ENCODE data around the gene ANKRD31.

The ANKRD31 gene

DNA sequence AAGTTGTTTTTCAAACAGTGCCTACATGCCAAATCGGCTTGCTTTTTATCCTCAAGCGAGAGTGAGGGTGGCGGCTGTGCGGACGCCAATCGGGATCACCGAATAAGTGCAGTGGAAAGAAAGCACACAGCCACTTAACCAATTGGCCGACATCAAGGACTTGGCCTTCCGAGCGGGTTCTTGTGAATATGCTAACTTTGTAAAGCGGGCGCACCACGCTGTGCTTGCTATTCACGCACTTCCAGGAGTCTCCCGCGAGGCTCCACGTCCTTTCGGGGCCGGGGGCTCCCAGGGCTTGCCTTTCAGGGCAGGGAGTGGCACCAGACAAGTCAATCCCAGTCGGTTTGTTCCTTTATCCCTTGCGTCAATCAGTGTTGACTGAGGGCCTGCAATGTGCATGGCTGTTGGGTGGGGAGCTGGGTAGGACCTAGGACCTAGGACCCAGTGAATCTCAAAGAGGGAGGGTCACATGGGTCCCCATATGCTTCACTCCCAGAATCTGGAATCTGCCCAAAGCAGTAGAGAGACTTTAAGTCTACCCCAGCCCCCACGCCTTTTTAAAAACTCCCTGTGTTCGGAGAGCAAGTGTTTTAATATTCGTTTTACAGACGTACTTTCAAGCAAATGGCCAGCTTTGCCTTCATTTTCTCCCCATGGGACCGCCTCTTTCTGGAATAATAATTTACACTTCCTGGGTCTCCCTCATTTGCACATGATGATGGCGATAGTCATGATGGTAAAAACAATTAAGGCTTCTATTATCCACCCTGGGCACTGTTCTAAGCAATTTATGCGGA lies 182.3 kb downstream of the ANKRD31 start:
- no peak for DNase-seq

DNA sequence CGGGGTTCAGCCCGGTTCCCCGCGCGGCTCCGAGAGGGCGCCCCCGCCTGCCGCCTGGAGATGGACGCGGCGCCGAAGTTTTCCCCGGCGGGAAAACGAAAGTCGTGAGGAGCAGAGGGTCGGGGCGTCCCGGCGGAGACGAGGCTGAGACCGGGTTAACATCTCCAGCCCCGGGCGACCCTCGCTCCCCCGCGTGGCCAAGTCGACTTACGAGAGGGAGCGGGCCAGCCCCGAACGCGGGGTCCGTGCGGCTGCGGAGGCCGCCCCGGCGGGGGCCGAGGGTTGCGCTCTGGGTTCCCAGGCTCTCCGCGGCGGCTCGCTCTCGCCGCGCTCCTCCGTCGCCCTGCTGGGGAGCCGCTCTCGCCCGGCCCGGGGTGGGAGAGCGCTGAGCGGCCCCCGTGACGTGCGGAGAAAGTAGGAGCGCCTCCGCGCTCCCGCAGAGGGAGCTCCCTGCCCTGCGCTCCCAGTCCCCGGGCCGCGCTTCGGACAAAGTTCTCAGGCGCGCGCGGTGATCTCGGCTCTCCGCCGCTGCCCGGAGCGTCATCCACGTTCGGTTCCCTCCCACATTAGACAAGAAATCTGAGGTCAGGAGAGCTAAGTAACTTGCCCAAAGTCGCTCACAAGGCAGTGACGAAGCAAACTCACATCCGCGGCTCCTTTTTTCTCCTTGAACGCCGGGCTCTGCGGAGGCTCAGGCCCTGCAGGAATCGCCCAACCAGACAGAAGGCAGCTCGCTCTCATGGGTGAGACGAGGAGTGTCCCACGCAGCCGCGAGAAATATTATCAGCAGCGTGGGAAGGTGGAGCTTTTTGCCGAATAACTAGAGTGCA lies 183.2 kb downstream of the ANKRD31 start:
- peak; percentile 4 for DNase-seq

DNA sequence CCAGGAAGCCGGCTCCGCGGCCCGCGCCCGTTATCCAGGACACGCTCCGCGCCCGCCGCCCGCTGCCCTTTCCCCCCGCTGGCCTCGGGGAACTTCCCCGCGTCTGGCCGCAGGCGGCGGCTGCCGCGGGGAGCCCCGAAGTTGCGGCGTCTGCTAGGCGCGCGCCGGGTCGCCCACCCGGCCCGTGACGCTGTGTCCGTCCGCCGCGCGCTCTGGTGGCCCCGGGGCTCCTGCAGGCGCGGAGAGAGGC lies 183.7 kb downstream of the ANKRD31 start:
- DNase-seq, result no peak

DNA sequence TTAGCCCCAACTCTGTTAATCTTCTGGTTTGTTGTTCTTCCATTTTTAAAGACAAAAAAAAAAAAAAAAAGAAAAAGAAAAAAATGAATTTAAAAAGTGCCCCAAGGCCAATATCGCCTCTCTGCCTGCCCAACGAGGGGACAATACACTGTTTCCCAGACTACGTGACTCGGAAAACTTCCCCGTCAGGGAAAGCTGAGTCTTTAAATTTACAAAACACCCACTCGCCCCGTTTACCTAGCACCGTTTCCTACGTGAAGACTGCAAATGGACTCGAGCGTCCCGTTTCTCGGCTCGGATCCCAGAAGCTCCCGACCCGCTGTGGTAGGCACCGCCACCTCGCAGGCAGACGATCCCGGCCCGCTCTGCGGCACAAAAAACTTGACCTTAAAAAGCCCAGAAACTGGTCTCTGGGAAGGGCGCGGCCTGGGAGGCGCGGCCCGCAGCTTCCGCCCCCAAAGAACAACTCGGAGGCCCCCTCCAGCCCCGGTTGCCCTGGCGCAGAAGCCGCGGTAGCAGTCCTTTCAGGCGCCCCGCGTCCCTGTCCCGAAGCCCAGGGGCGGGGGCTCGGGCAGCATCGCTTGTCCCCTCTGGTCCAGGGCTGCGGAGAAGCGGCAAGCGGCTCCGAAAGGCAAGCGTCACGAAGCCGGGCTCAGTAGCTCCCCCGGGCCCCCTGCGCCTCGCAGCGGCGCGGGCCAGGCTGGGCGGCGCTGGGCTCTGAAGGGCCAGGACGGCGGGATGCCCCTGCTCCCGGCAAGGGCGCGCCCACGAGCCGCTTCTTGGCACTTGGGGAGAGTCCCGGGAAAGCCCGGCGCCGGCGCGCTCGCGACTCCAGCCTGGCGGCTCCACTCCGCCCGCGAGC lies 184.3 kb downstream of the ANKRD31 start, which contains the start of gene GCNT4:
Gene GCNT4, minus strand, starts transcription at position 367 of the 862 bp plus-strand sequence. CDS start 22,521 bp downstream, outside the sequence.
- DNase-seq, result no peak

DNA sequence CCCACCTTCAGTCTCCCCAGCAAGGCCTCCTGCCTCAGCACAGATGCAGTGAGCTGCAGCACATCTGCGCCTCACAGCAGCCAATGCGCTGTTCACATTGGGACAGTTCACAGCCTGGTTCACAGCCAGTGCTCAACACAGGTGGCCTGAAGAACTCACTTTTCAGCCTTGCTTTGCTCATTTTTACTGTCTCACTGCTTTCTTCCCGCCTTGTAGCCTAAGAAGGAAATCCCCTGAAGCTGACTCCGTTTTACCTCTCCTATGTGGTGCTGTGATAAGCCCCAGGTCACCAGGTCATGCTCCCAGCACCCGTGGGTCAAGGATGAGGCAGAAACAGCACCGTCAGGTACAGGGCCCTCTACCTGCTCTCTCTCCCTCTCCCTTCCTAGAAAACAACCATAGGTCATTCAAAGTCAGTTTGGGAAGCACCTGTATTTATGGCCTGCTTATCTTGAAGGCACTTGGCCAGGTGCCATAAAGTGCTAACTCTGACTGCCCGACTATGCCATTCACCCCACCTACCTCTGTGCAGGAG lies 185.4 kb downstream of the ANKRD31 start:
- DNase-seq, result no peak

DNA sequence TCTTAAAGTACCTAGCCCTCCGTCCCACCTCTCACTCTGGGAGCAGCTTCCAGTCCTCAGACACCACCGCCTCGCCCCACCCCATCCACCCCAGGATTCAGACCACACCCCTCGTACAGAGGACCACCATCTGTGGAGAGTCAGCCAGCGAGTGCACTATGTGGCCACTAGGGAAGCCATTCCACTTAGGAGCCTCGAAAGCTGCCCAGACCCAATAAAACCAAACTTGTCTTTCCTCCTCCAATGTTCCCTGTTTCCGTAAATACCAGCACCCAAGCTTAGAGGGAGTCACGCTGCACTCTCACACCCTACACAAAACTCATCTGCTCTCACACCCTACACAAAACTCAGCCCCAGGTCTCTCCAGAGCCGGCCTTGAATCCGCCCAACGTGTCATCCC lies 186.3 kb downstream of the ANKRD31 start:
- DNase-seq, result no peak

DNA sequence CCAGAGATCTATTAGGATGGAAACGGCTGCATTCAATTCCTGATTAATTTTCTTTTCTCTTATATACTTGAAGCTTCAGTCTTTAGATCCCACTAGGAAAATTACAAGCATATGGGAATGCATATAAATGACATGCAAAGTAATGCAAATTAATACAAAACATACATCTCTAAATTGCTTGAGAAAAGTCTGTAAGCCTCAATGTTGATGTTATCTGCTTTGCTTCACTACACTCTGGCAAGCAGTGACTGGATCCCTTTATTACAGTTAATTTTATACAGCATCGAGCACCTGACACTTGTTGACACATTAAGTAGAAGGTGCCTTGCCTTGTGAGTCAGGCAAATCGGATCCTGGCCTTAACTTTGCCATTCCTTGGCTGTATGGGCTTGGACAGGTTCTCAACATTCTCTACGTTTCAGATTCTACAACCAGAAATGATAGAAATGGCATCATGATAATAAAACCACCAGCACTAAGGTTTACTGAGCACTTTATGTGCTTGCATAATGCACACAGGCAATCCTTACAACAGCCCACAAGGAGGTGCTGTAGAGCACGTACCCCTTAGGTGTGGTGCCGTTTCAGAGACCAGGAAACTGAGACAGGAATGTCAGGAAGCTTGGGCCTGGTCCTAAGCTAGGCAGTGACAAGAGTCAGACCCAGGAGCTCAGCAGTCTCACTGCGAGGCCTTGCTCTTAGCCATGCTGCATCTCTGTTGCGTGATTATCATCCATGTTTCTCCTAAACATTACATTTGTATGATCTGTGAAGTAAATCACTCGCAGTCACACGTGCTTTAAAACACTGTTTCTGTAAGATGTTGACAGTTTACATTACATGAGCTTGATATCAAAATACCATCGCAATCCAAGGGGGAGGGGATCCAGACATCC lies 187.0 kb downstream of the ANKRD31 start:
- DNase-seq, result no peak

DNA sequence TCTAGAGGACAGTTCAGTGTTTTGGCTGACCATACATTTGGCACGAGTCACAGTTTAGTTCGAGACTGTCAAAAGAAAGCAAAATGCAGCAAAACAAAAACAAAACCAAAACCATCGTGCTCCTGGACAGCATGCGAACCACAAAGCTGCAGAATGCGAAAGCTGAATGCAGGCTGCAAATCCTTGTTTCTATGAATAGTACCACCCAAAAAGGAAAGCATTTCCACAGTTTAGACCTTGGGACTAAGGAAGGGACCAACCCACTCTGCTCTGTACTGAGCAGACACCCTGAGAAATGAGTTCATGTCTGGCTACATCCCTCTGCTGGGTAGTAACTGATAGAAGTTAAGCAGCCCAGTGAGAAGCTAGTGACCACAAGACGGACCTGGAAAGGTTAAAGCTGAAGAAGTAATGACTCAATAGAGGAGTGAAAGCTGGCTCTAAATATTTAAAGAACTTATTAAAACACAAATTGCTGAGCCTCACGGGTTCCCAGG lies 188.2 kb downstream of the ANKRD31 start:
- DNase-seq, result no peak

DNA sequence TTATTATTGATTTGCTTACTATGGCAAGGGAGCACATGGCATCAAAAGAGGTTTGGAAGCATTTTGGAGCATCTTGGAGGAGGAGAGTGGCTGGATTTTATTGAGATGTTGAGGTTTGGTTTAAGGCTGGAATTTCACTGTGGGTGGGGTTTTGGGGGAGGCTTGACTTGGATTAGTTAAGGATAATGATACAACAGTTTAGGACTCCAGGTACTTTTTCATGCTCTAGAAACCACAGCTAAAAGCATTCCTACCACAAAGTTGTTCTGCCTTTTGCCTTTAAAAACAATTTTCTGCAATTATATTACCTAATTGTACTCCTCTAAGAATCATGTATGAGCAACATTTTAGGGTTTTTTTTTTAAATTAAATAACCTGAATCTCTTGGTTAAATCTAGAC lies 189.3 kb downstream of the ANKRD31 start:
- DNase-seq, result no peak

DNA sequence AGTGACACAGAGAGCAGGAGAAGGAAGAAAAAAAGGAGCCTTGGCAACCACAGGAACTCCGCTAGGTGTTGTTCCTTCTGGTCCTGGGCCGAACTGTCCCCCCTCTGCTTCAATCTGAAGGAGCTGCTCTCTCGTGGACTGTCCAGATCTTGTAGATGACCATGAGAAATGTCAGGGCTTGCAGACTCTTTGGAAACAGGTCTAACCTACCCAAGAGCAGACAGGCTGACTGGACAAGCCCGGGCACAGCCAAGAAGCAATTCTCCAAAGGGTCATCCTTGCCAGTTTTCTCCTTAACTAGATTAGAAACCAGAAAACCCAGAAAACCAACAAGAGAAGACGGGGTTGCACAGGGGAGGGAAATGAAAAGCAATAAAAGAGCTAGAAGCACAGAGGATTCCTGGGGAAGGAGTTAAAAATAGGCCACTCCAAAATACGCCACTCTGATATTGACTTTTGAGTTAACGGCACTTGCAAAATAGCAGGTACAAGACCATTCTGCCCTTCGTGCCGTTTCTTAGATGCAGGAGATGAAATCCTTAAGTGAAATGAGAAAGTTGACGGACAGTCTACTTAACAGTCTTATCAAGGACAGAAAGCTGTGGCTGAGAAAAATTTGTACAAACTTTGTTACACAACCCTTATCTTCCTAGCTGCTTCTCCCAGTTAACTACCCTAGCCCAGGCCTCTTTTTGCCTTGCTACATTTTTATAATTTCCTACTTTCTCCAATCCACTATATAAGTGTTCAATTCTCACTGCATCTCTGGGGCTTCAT lies 190.1 kb downstream of the ANKRD31 start:
- DNase-seq, result no peak

DNA sequence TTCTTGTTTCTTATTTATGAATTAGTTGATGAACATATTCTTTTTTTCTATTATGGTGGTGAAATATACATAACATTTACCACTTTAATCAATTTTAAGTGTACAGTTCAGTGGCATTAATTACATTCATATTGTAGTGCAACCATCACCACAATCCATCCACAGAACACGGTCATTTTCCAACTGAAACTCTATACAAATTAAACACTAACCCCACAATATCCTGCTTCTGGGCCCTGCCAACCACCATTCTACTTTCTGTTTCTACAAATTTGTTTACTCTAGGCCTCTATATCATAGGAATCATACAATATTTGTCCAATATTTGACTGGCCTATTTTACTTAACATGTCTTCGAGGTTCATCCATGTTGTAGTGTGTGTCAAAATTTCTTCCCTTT lies 191.6 kb downstream of the ANKRD31 start:
- DNase-seq, result no peak

DNA sequence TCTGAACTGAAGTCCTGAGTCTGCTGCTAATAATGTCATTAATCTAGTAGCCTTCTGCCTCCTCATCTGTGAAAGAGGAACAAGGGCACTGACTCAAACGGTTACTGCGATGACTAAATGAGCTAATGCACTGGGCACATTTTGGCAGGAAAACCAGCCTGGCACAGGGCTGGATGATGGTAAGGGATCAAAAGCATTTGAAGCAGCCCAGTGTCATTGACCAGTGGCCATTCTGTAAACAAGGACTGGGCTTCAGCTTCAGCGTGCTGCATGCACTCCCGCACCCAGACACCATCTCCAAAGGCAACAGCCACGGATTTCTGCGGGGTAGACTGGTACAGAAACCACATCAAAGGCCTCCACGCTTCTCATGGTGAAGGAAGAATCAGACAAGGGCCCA lies 192.3 kb downstream of the ANKRD31 start:
- no peak for DNase-seq

DNA sequence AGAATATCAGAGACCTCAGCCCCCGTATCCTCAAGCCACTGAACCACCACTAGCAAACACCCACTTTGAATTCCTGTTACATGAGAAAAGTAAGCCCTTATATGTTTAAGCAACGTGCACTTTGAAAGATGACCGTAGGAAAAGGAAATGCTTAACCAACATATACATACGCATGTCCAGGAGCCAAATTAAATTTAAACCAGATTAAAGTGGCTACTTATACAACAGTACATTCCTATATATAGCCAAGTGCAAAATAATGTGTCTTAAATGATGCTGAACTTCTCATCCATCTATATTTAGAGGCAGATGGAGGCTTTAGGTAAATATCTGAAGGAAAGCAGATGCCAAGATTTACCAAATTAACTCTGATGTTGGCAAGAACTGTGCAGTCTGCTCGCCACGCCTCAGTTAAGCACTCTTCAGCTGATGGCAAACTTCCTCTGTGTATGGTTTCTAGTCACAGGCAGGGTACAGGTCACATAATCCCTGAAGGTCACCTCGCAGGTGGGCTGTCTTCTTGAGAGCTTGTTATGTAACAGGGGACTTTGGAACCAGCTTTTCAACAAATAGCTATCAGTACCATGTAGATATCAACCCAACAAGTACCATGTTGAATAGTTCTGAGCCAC lies 192.9 kb downstream of the ANKRD31 start:
- no peak for DNase-seq

DNA sequence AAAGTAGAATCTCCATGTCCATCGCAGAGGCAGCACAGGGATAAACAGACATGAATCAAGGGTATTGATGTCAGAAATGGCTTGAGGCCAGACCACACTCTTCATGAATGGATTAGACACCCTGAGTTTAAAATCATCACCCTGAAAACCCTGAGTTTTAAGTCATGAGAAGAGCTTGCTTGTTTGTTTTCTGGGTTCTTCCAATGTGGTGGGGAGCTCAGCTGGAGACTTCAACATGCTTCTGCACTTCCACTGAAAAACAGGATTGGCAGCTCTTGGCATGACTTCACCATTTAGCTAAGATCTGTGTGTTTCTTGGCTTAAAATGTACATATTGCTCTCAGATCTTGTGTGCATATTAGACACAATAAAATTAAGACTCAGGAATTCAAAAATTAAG lies 194.2 kb downstream of the ANKRD31 start:
- no peak for DNase-seq

DNA sequence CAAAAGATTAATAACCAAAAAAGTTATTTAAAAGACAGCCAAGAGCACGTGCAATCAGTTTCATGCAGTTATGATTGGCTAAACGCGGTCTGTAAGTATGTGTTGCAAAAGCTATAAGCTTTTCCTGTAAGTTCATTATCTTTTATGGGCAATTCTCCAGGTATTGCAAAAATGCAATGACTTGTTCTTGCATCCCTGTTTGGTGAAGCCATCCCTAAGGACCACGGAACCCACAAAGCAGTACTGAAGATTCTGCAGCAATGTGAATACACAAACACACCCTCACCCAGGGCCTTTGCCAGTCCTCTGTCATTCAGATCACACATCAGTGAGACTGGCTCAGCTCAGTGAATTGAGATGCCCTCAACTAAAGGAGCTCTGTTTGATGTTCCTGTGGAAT lies 195.7 kb downstream of the ANKRD31 start:
- DNase-seq, result no peak

DNA sequence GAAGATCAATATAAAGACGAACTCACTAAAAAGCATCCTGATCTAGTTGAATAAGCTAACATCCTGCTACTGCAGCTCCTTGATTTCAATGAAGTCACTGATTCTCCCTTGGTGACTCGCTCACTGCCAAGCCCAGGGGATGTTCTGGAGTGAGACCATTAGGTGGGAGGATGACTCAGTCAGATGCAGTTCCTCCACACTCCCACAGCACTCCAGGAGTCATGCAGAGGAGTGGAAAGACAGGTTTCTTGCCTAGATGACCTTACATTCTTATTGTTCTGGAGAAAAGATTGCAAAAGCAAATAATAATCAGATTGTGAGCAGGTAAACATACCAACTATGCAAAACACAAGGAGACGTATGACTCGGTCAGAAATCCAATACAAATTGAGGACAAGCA lies 199.6 kb downstream of the ANKRD31 start:
- DNase-seq, result no peak

DNA sequence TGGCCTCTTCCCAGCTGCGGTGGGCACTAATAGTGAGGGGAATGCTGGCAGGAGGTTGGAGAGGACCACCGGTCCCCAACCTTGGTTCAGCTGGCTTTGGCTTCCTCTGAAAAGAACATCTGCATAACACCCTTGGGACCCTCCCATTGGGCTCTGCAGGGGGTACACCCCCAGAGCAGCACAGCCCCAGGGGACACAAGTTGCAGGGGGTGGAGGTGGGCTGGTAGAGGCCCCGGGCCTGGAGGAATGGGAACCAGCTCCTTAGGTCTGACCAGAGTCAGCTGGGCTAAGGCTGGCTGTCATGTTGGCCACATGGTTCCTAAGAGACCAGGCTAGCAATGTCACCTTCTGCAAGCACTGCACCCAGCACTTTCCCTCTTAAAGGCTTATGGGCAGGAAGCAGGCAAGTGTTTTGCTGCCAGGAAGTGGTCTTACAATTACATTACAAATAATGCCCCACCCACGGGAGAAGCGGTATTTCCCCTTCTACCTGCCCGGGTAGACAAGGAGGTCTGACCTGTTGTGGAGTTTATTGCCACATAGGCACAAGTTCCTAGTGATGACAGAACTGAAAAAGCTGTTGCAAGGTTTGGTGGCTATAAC lies 202.4 kb downstream of the ANKRD31 start:
- DNase-seq, result no peak

DNA sequence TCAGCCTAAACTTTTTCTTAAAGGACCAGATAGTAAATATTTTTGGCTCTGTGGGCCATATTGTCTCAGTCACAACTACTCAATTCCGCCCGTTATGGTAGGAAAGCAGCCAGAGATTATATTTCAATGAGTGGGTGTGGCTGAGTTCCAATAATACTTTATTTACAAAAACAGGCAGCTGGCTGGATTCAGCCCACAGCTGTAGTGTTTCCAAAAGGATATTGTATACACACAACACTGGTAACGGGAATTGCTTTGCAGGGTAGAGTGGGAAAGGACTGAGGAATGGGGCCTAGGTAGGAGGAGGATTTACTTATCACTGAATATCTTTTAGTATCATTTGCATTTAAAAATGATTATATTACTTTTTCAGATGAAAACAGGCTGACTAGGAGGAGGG lies 205.3 kb downstream of the ANKRD31 start:
- DNase-seq, result no peak

DNA sequence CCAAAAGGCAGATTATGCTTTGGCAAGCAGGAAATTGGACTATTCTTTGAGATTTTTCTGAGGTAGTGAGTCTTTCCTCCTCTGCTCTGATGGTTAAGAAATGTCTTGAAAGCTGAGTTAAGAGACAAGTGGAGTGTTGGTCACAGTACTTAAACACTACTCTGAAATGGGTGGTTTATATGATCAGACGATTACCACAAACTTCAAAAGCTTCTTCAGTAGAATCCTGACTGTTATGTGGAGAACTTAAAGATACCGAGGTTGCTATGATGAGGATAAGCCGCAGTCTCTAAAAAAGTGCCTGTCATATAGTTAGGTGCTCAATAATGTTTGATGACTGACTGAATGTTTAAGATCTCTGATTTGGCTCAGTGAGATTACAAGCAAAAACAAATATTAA lies 208.6 kb downstream of the ANKRD31 start:
- no peak for DNase-seq
